GM12878 (cell line): ENCODE measurements around the gene CAMTA1. TPM values are rescaled to one million over a fixed set of nuclear protein-coding genes. Genes with fewer than 3 reads are reported as not detected.

ENCODE experiments used
- ATAC-seq: fragments of 200-7000 bp; cut with Tn5 transposase; 3 replicates; pipeline ENCODE4 v1.9.1; 2020; ENCODE audit warnings: mild to moderate bottlenecking, moderate library complexity
- BruUV-seq: library from RNA; stranded (reverse); fragments of 400-500 nt; replicated peaks from 2 replicates; lab custom pipeline; 2021; lab: Mats Ljungman, UMichigan
- CTCF ChIA-PET: fragments of 300-600 bp; sonication (Branson Sonifier 250); formaldehyde crosslinking; extraction: SDS; loops from one replicate; lab custom pipeline; 2021; ENCODE audit warnings: inconsistent platforms; lab: Yijun Ruan, JAX
- POLR2A ChIA-PET: fragments of 350-600 bp; formaldehyde crosslinking; extraction: SDS; loops from one replicate; lab custom pipeline; 2021; ENCODE audit warnings: inconsistent platforms; lab: Charles Lee
- RAD21 ChIA-PET: fragments of 300-600 bp; sonication (Branson Sonifier 250); formaldehyde crosslinking; loops from one replicate; lab custom pipeline; 2023; ENCODE audit warnings: antibody characterized with exemption; ENCODE audit not compliant: unreplicated experiment; lab: Charles Lee
- SMC1A ChIA-PET: fragments of 300-600 bp; sonication (Branson Sonifier 250); formaldehyde crosslinking; loops from one replicate; lab custom pipeline; 2023; ENCODE audit not compliant: unreplicated experiment, uncharacterized antibody; lab: Charles Lee
- DNase-seq: peaks from one replicate; pipeline ENCODE4 v3.0.0-alpha.2; 2011; ENCODE audit warnings: low read depth, low spot score
- FAIRE-seq: peaks from 3 replicates; lab custom pipeline; 2011; peaks lifted over from hg19 to GRCh38; lab: Jason Lieb, UNC
- H2AFZ ChIP-seq: 2 replicates; pipeline ENCODE4 v1.6.0; 2011; ENCODE audit warnings: low read depth, low read length, control low read depth; ENCODE audit not compliant: control insufficient read depth
- H3K27ac ChIP-seq: 2 replicates; pipeline ENCODE4 v1.5.1; 2011; ENCODE audit warnings: control low read depth; ENCODE audit not compliant: control insufficient read depth, insufficient read depth
- H3K27me3 ChIP-seq, 2 experiments: replicated peaks in 1 of 2; 2 replicates each; pipeline versions ENCODE4 v1.6.0 to v1.6.1; 2011; ENCODE audit warnings: low read length in 1 of 2; ENCODE audit not compliant: control insufficient read depth in 2 of 2, insufficient read depth in 2 of 2
- H3K36me3 ChIP-seq, 2 experiments: 2 replicates each; pipeline ENCODE4 v1.5.1; 2011; ENCODE audit warnings: low read length in 1 of 2; ENCODE audit not compliant: control insufficient read depth in 2 of 2, insufficient read depth in 2 of 2
- H3K4me1 ChIP-seq: 2 replicates; pipeline ENCODE4 v1.6.1; 2011; ENCODE audit warnings: mild to moderate bottlenecking, low read length, moderate library complexity, mixed read lengths; ENCODE audit not compliant: control insufficient read depth, insufficient read depth
- H3K4me2 ChIP-seq: 2 replicates; pipeline ENCODE4 v1.6.0; 2011; ENCODE audit warnings: control low read depth; ENCODE audit not compliant: control insufficient read depth, insufficient read depth
- H3K4me3 ChIP-seq: fragments of 200-600 bp; sonication (generic); 2 replicates; pipeline ENCODE4 v1.5.1; 2016
- H3K79me2 ChIP-seq: 2 replicates; pipeline ENCODE4 v1.6.0; 2011; ENCODE audit warnings: low read length; ENCODE audit not compliant: control insufficient read depth, insufficient read depth
- H3K9ac ChIP-seq: 2 replicates; pipeline ENCODE4 v1.8.0; 2011; ENCODE audit warnings: low read length, control low read depth, mixed read lengths; ENCODE audit not compliant: control insufficient read depth, insufficient read depth
- H3K9me3 ChIP-seq: replicated peaks from 3 replicates; pipeline ENCODE4 v1.5.1; 2011; ENCODE audit warnings: mild to moderate bottlenecking, low read length; ENCODE audit not compliant: control insufficient read depth, insufficient read depth
- H4K20me1 ChIP-seq: 2 replicates; pipeline ENCODE4 v1.6.0; 2011; ENCODE audit not compliant: control insufficient read depth, insufficient read depth
- CEBPZ ChIP-seq: fragments of 150-350 bp; IDR thresholded peaks from 2 replicates; pipeline ENCODE4 v1.6.1; 2016; ENCODE audit warnings: low read depth, low read length
- EZH2 ChIP-seq: IDR thresholded peaks from 2 replicates; pipeline ENCODE4 v1.6.1; 2012; ENCODE audit warnings: low read depth, mild to moderate bottlenecking, control low read depth, inconsistent platforms, low read length, borderline replicate concordance; ENCODE audit not compliant: control insufficient read depth
- IRF4 ChIP-seq: IDR thresholded peaks from 2 replicates; pipeline ENCODE4 v1.6.1; 2011; ENCODE audit warnings: low read depth, low read length
- SIN3A ChIP-seq: IDR thresholded peaks from 2 replicates; pipeline ENCODE4 v1.6.1; 2012; ENCODE audit warnings: low read depth, low read length, improper control_type of control experiment
- ZNF592 ChIP-seq: fragments of 450-650 bp; IDR thresholded peaks from 2 replicates; pipeline ENCODE4 v1.6.1; 2017; ENCODE audit warnings: mild to moderate bottlenecking, moderate library complexity
- WGBS: methylation state at CpG from one replicate; pipeline ENCODE4 v1.1.6; 2016; ENCODE audit warnings: low lambda C conversion rate; ENCODE audit not compliant: insufficient replicate concordance, insufficient coverage; ENCODE audit errors: missing lambda C conversion rate; 5-methylcytosine and 5-hydroxymethylcytosine counted together
- in situ Hi-C: fragments of 300-500 bp; cut with MboI; formaldehyde crosslinking; loops from 9 replicates; pipeline ENCODE4 v1.14.3; 2018; ENCODE audit warnings: mixed read lengths
- intact Hi-C: fragments of 100-400 bp; cut with micrococcal nuclease; formaldehyde crosslinking; loops from one replicate; pipeline ENCODE4 v1.14.2; 2022; ENCODE audit not compliant: unreplicated experiment
- polyA plus RNA-seq, 11 experiments: library from polyadenylated mRNA; depleted of rRNA in 4 of 11; unstranded in 6 of 11; stranded (reverse) in 5 of 11; fragments of >200 nt; fragmentation: Nextera tagmentation in 4 of 11; fragmentation: Illumina TruSeq in 1 of 11; extraction: Ambion mirVana in 4 of 11; extraction: Trizol in 1 of 11; gene quantifications; 1 replicate in 1 of 11; 2 replicates in 10 of 11; pipeline versions ENCODE4 v1.2.1 to v1.2.3, GENCODE V29; 2011 to 2016; ENCODE audit warnings: inconsistent platforms in 2 of 11, missing spikeins in 2 of 11, low read depth in 1 of 11
- total RNA-seq, 4 experiments: library from RNA; depleted of rRNA in 3 of 4; stranded (reverse); fragments of >200 nt in 3 of 4; fragmentation: Illumina TruSeq in 1 of 4; extraction: Trizol in 1 of 4; gene quantifications; 2 replicates each; pipeline versions ENCODE4 v1.2.1 to v1.2.3, GENCODE V29; 2013 to 2021
- TF ChIP-seq, protein P1 (sequence below): fragments of 150-350 bp; IDR thresholded peaks from 2 replicates; pipeline ENCODE4 v1.6.1; 2014; ENCODE audit warnings: mild to moderate bottlenecking, low read depth, low read length

The CAMTA1 gene
- total and polyA plus RNA-seq, 10 of the 15 experiments (the other 5 are each of a cell fraction or from before 2014, with no cell fraction given) = 37.7 to 148 (median 76.4) TPM

DNA sequence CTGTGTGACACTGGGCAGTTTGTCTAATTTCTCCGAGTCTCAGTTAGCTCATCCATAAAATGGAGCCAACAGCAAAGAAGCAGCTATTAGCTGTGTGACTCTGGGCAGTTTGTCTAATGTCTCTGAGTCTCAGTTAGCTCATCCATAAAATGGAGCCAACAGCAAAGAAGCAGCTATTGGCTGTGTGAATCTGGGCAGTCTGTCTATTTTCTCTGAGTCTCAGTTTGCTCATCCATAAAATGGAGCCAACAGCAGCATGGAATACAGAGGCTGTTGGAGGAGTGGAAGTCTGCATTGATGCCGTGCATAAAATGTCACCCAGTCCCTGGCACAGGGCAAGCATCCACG, 688.9 kb downstream of the CAMTA1 start:
- CTCF ChIA-PET = interaction anchor here (1.0 to 1.3 kb wide), 2 partner anchors 8 to 195 kb away, joined by 3 read pairs; no protein-coding TSS in a partner anchor
- no peak for ATAC-seq
- BruUV-seq = no TSS peak

More for the DNA sequence above, 688.9 kb downstream of the CAMTA1 start:
- H3K9ac ChIP-seq = no peak overlapping the region
- no peak overlapping the region for H3K27ac ChIP-seq
- FAIRE-seq (no peak), DNase-seq (no peak)
- H4K20me1 ChIP-seq = no peaks in the 10 kb centered on the region
- intact Hi-C loops = no loop called here
- H3K79me2 ChIP-seq = no peaks in the 10 kb centered on the region
- no peak overlapping the region for H2AFZ ChIP-seq
- H3K36me3 ChIP-seq = no peaks in the 10 kb centered on the region
- ChIA-PET POLR2A (no interaction called here), SMC1A (no interaction called here), RAD21 (no interaction called here)
- no peak for TF ChIP-seq ZNF592
- no peak for TF ChIP-seq IRF4
- TF ChIP-seq SIN3A = no peak
- TF ChIP-seq, protein P1, sequence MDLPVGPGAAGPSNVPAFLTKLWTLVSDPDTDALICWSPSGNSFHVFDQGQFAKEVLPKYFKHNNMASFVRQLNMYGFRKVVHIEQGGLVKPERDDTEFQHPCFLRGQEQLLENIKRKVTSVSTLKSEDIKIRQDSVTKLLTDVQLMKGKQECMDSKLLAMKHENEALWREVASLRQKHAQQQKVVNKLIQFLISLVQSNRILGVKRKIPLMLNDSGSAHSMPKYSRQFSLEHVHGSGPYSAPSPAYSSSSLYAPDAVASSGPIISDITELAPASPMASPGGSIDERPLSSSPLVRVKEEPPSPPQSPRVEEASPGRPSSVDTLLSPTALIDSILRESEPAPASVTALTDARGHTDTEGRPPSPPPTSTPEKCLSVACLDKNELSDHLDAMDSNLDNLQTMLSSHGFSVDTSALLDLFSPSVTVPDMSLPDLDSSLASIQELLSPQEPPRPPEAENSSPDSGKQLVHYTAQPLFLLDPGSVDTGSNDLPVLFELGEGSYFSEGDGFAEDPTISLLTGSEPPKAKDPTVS = no peak
- TF ChIP-seq CEBPZ = no peak
- no peak for TF ChIP-seq EZH2
- 0% methylated on average over 3 of the region's 3 CpGs for WGBS
- in situ Hi-C loops = no loop called here
- H3K27me3 ChIP-seq = no peaks in the 10 kb centered on the region; a peak in 1 of 4 replicates
- no peaks in the 10 kb centered on the region for H3K9me3 ChIP-seq
- H3K4me3 ChIP-seq = no peak overlapping the region
- H3K4me1 ChIP-seq = peaks cover 10% of the 10 kb centered on the region
- H3K4me2 ChIP-seq = no peak overlapping the region
